Ectodermal cell (in vitro differentiated cells): ENCODE measurements around the gene MCM9.
"Not testable (repeated sequence)": the region's sequence is repeated elsewhere in the genome, so short reads cannot be mapped to it uniquely, and the experiment has no call there.

Experiments used
- H3K27ac ChIP-seq: 2 replicates; pipeline ENCODE4 v1.7.0; 2013; ENCODE audit warnings: mild to moderate bottlenecking, low read depth, low read length; ENCODE audit not compliant: insufficient read depth, poor library complexity, severe bottlenecking
- H3K27me3 ChIP-seq: 2 replicates; pipeline ENCODE4 v1.7.0; 2013; ENCODE audit warnings: mild to moderate bottlenecking, low read length; ENCODE audit not compliant: insufficient read depth, control insufficient read depth, poor library complexity, severe bottlenecking
- H3K36me3 ChIP-seq: one replicate; pipeline ENCODE4 v1.7.0; 2013; ENCODE audit warnings: low read length; ENCODE audit not compliant: control insufficient read depth, insufficient read depth
- H3K4me1 ChIP-seq: one replicate; pipeline ENCODE4 v1.7.0; 2013; ENCODE audit warnings: low read length; ENCODE audit not compliant: control insufficient read depth, insufficient read depth
- H3K4me3 ChIP-seq: 2 replicates; pipeline ENCODE4 v1.7.0; 2013; ENCODE audit warnings: low read depth, low read length, control low read depth; ENCODE audit not compliant: insufficient read depth
- H3K9me3 ChIP-seq: 2 replicates; pipeline ENCODE4 v1.7.0; 2013; ENCODE audit warnings: mild to moderate bottlenecking, low read length, moderate library complexity; ENCODE audit not compliant: control insufficient read depth
- WGBS, 2 experiments: methylation state at CpG; one replicate each; pipeline ENCODE4 v1.1.7; 2013; ENCODE audit warnings: missing lambda C conversion rate in 2 of 2; 5-methylcytosine and 5-hydroxymethylcytosine counted together

MCM9 gene

DNA sequence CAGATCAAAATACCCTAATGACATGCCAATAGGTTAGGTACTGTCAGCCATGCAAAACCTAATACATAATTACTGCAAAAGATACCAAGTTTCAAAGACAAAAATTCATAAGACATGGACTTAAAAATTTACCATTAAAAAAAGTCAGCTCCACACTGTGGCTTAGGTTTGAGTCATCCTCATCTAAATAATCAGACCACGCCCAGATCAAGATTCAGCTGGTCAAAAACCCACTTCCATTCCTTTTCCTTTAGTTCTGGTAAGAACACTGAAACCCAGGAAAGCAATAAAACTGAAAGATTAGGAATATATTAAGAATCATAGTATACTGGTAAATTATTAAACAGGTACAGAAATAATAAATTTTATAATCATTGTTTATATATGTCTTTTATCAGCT, 122.0 kb downstream of the MCM9 start:
- Histone ChIP-seq H3K27ac (no peak overlapping the region), H3K4me3 (no peak overlapping the region), H3K9me3 (no peaks in the 10 kb centered on the region), H3K27me3 (no peaks in the 10 kb centered on the region), H3K36me3 (no peaks in the 10 kb centered on the region), H3K4me1 (no peaks in the 10 kb centered on the region)
- WGBS, 2 experiments, result 87% methylated on average over 1 of the region's 1 CpG; no CpG with 5 or more reads in 1 of the 2 experiments

GRCh38 chr6:118810420-118811027, 124.4 kb downstream of the MCM9 start:
- no peaks in the 10 kb centered on the region for H3K27me3 ChIP-seq

GRCh38 chr6:118808793-118809638, 125.9 kb downstream of the MCM9 start:
- no peak overlapping the region for H3K27ac ChIP-seq
- H3K9me3 ChIP-seq, result no peaks in the 10 kb centered on the region
- H3K27me3 ChIP-seq, result no peaks in the 10 kb centered on the region
- H3K4me3 ChIP-seq, result no peak overlapping the region
- WGBS, 2 experiments, result 86 to 88% methylated on average over 5 of the region's 5 CpGs
- no peaks in the 10 kb centered on the region for H3K36me3 ChIP-seq
- no peaks in the 10 kb centered on the region for H3K4me1 ChIP-seq

More at GRCh38 chr6:118810420-118811027, 124.4 kb downstream of the MCM9 start:
- WGBS, 2 experiments, result 84 to 88% methylated on average over 4 of the region's 4 CpGs
- Histone ChIP-seq H3K27ac (no peak overlapping the region), H3K36me3 (no peaks in the 10 kb centered on the region), H3K9me3 (no peaks in the 10 kb centered on the region), H3K4me1 (no peaks in the 10 kb centered on the region), H3K4me3 (no peak overlapping the region)

- H3K27me3 ChIP-seq, result no peaks in the 10 kb centered on the region
- no peaks in the 10 kb centered on the region for H3K9me3 ChIP-seq
- no peak overlapping the region for H3K4me3 ChIP-seq
- H3K36me3 ChIP-seq, result no peaks in the 10 kb centered on the region
- no peaks in the 10 kb centered on the region for H3K4me1 ChIP-seq
- WGBS, 2 experiments, result 95 to 97% methylated on average over 4 of the region's 4 CpGs
- H3K27ac ChIP-seq, result no peak overlapping the region
These were observed 130.9 kb downstream of the MCM9 start for GRCh38 chr6:118804091-118804490.

GRCh38 chr6:118801257-118801656, 133.7 kb downstream of the MCM9 start:
- H3K4me1 ChIP-seq, result no peaks in the 10 kb centered on the region
- no peak overlapping the region for H3K27ac ChIP-seq
- 93 to 95% methylated on average over 6 of the region's 6 CpGs for WGBS, 2 experiments
- no peaks in the 10 kb centered on the region for H3K36me3 ChIP-seq
- H3K4me3 ChIP-seq, result no peak overlapping the region
- H3K27me3 ChIP-seq, result no peaks in the 10 kb centered on the region
- no peaks in the 10 kb centered on the region for H3K9me3 ChIP-seq

DNA sequence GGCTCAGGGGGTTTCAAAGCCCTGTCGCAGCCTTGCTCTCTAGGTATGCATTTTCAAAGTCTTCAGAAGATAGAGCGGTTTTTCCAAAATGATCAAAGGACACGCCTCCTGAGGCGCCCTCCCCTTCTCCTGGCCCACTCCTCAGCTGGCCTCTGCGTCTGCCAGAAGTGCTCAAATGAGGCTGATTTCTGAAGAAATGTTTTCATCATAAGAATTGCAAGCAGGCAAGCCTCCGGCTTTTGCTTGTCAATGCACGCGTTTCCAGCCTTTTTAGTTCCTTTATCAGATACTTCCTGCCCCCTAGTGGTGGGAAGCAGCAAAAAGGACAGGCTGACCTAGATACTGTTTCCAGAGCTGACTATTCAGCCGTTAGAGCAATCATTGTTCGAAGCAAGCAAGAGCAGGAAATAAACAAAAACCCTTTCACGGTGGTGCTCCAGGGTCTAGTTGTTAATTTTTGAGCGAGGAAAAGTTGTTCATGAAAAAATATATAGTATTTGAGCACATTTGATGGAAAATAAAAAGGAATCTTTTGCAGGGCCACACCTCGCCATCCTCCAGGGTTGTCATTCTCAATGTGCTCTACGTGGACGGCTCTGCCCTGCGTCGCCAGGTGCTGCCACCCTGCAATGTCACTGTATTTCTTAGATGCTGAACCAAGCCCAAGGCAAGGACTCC, 134.4 kb downstream of the MCM9 start:
- Histone ChIP-seq H3K4me3 (no peak overlapping the region), H3K9me3 (no peaks in the 10 kb centered on the region), H3K4me1 (no peaks in the 10 kb centered on the region), H3K27ac (no peak overlapping the region), H3K36me3 (no peaks in the 10 kb centered on the region), H3K27me3 (no peaks in the 10 kb centered on the region)
- WGBS, 2 experiments, result 47 to 48% methylated on average over 17 of the region's 17 CpGs

- Histone ChIP-seq H3K4me1 (no peaks in the 10 kb centered on the region), H3K4me3 (no peak overlapping the region), H3K9me3 (no peaks in the 10 kb centered on the region), H3K27ac (no peak overlapping the region), H3K36me3 (no peaks in the 10 kb centered on the region), H3K27me3 (no peaks in the 10 kb centered on the region)
- WGBS, 2 experiments, result 90 to 99% methylated on average over 3 to 4 of the region's 4 CpGs
These were observed 135.1 kb downstream of the MCM9 start for GRCh38 chr6:118799826-118800225.

DNA sequence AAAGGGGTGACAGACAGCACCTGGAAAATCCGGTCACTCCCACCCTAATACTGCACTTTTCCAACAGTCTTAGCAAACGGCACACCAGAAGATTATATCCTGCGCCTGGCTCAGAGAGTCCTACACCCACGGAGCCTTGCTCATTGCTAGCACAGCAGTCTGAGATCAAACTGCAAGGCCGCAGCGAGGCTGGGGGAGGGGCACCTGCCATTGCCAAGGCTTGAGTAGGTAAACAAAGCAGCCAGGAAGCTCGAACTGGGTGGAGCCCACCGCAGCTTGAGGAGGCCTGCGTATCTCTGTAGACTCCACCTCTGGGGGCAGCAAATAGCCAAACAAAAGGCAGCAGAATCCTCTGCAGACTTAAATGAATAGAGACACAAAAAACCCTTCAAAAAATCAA, 138.4 kb downstream of the MCM9 start:
- not testable (repeated sequence) for H3K4me1 ChIP-seq, H3K4me3 ChIP-seq, H3K27ac ChIP-seq, H3K27me3 ChIP-seq, H3K9me3 ChIP-seq, H3K36me3 ChIP-seq
- 77% methylated on average over 9 of the region's 9 CpGs for WGBS, 2 experiments

DNA sequence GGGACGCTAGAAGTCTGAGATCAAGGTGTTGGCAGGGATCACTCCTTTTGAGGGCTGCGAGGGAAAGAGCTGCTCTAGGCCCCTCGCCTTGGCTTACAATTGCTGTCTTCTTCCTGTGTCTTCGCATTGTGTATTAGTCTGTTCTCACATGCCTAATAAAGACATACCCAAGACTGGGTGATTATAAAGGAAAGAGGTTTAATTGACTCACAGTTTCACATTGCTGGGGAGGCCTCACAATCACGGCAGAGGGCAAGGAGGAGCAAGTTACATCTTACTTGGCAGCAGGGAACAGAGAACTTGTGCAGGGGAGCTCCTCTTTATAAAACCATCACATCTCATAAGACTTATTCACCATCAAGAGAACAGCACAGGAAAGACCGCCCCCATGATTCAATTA, 143.5 kb downstream of the MCM9 start:
- Histone ChIP-seq H3K9me3 (no peaks in the 10 kb centered on the region), H3K27ac (no peak overlapping the region), H3K36me3 (no peaks in the 10 kb centered on the region), H3K27me3 (no peaks in the 10 kb centered on the region), H3K4me1 (no peaks in the 10 kb centered on the region), H3K4me3 (no peak overlapping the region)
- 92 to 94% methylated on average over 6 of the region's 6 CpGs for WGBS, 2 experiments

DNA sequence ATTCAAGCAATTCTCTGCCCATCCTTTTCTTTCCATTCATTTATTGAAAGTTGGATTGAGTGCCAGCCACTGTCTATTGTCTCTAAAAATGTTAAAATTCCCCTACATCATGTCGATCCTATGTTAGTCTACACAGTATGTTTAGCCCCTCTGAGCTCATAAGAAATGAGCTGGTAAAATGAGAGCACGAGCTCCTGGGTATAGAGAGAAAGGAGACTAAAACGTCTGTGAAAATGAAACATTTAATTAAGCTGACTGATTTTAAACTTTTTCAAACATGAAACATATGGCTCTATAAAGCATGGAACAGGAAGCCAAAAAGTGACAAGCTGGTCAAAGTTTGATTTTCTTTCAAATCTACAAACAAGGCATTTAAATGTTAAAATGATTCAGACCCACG, 145.0 kb downstream of the MCM9 start:
- no peak overlapping the region for H3K4me3 ChIP-seq
- H3K27me3 ChIP-seq, result no peaks in the 10 kb centered on the region
- WGBS, 2 experiments, result 85 to 96% methylated on average over 2 to 4 of the region's 4 CpGs
- no peak overlapping the region for H3K27ac ChIP-seq
- H3K36me3 ChIP-seq, result no peaks in the 10 kb centered on the region
- H3K9me3 ChIP-seq, result no peaks in the 10 kb centered on the region
- H3K4me1 ChIP-seq, result no peaks in the 10 kb centered on the region
